Measurements from ENCODE around the gene C11orf97. TPM values are rescaled to one million over a fixed set of nuclear protein-coding genes. Genes with fewer than 3 reads are reported as not detected.

The C11orf97 gene
- total RNA-seq, 4 donors from 2014 or later = not detected

DNA sequence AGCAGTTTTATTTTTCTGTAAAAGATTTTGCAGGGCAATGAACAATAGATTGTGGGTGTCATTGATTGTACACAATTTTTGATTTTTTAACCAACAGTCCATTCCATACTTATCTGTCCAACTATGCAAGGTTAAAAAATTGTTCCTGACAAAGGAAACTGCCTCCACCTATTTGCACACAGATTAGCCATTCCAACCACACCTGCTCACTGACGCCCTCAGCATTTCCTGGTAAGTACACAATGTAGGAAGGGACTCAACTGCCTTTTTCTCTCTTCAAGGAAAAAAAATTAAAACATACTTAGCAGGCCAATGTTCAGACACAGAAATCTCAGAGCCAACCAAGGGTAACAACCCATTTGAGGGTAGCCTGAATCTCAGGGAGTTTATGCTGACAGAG is 27.2 kb downstream of the C11orf97 start:
- TF ChIP-seq CTCF (IDR thresholded peaks at IDR 0.05) = no peak
- no peak for TF ChIP-seq POLR2A (IDR thresholded peaks at IDR 0.05)
- WGBS, 2 donors = 74 to 84% methylated on average over 1 of the region's 1 CpG
- intact Hi-C loops (cut with DNase I; ENCODE audit: low total_unique reads) = no loop called here
- no peak for DNase-seq (ENCODE audit: low spot score in 2 of 2)
- no peak overlapping the region for H3K4me3 ChIP-seq (ENCODE audit: low read depth, poor library complexity, severe bottlenecking)

- intact Hi-C loops (cut with DNase I; ENCODE audit: low total_unique reads) = no loop called here
- DNase-seq (ENCODE audit: low spot score in 2 of 2) = peak; percentile 74 to 97
- 0 to 1% methylated on average over 45 to 49 of the region's 109 CpGs for WGBS, 2 donors
- peak within 1 kb of the TSS; percentile 34 for H3K4me3 ChIP-seq (ENCODE audit: low read depth, poor library complexity, severe bottlenecking)
- no peak for TF ChIP-seq CTCF (IDR thresholded peaks at IDR 0.05)
- TF ChIP-seq POLR2A (IDR thresholded peaks at IDR 0.05) = no peak
Observed at GRCh38 chr11:94543695-94544645, 31.7 kb downstream of the C11orf97 start, which contains the start of gene FUT4. TSS of gene FUT4 (plus strand) at chr11:94543921. CDS start at chr11:94544134, 213 bp downstream.

DNA sequence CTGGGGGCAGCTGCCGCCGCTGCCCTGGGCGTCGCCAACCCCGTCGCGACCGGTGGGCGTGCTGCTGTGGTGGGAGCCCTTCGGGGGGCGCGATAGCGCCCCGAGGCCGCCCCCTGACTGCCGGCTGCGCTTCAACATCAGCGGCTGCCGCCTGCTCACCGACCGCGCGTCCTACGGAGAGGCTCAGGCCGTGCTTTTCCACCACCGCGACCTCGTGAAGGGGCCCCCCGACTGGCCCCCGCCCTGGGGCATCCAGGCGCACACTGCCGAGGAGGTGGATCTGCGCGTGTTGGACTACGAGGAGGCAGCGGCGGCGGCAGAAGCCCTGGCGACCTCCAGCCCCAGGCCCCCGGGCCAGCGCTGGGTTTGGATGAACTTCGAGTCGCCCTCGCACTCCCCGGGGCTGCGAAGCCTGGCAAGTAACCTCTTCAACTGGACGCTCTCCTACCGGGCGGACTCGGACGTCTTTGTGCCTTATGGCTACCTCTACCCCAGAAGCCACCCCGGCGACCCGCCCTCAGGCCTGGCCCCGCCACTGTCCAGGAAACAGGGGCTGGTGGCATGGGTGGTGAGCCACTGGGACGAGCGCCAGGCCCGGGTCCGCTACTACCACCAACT is 32.5 kb downstream of the C11orf97 start:
- DNase-seq (ENCODE audit: low spot score in 2 of 2) = peak; percentile 46 to 85
- H3K4me3 ChIP-seq (ENCODE audit: low read depth, poor library complexity, severe bottlenecking) = peak overlapping the region; percentile 34
- TF ChIP-seq POLR2A (IDR thresholded peaks at IDR 0.05) = no peak
- TF ChIP-seq CTCF (IDR thresholded peaks at IDR 0.05) = no peak
- WGBS, 2 donors = 18 to 20% methylated on average over 7 to 16 of the region's 59 CpGs
- intact Hi-C loops (cut with DNase I; ENCODE audit: low total_unique reads) = no loop called here

- DNase-seq (ENCODE audit: low spot score in 2 of 2) = peak; percentile 42 to 90
- intact Hi-C loops (cut with DNase I; ENCODE audit: low total_unique reads) = no loop called here
- H3K4me3 ChIP-seq (ENCODE audit: low read depth, poor library complexity, severe bottlenecking) = peak overlapping the region; percentile 34
- 26 to 35% methylated on average over 45 to 52 of the region's 54 CpGs for WGBS, 2 donors
- TF ChIP-seq CTCF (IDR thresholded peaks at IDR 0.05) = no peak
- no peak for TF ChIP-seq POLR2A (IDR thresholded peaks at IDR 0.05)
Observed at GRCh38 chr11:94545264-94546161, 33.3 kb downstream of the C11orf97 start.

- no peak overlapping the region for H3K4me3 ChIP-seq (ENCODE audit: low read depth, poor library complexity, severe bottlenecking)
- 59 to 63% methylated on average over 2 of the region's 2 CpGs for WGBS, 2 donors
- no peak for DNase-seq (ENCODE audit: low spot score in 2 of 2)
- TF ChIP-seq POLR2A (IDR thresholded peaks at IDR 0.05) = no peak
- TF ChIP-seq CTCF (IDR thresholded peaks at IDR 0.05) = no peak
- intact Hi-C loops (cut with DNase I; ENCODE audit: low total_unique reads) = no loop called here
Observed at GRCh38 chr11:94546162-94546470, 33.9 kb downstream of the C11orf97 start.

Measured in lower leg skin (tissue), 4 donors.